GM18951 (cell line): ENCODE measurements around the gene RTN3.

ENCODE experiments used
- POLR2A ChIP-seq: IDR thresholded peaks from 4 replicates; pipeline ENCODE4 v1.6.1; 2011; ENCODE audit warnings: mild to moderate bottlenecking; ENCODE audit not compliant: insufficient read length, insufficient read depth; ENCODE audit errors: extremely low read depth
- in situ Hi-C: fragments of 300-500 bp; cut with MboI; formaldehyde crosslinking; loops from one replicate; pipeline ENCODE4 v1.12.0; 2022; ENCODE audit warnings: low sequenced_read_pairs, mixed read lengths, inconsistent platforms; ENCODE audit not compliant: unreplicated experiment

Gene RTN3

GRCh38 chr11:63738720-63739360, 57.5 kb downstream of the RTN3 start:
- no peak for TF ChIP-seq POLR2A
- in situ Hi-C loops: loop anchor here (25.0 kb wide), 1 partner anchor 252 kb away; the partner anchor contains the start of gene PLAAT5

GRCh38 chr11:63745304-63746170, 64.2 kb downstream of the RTN3 start:
- in situ Hi-C loops: loop anchor here (25.0 kb wide), 1 partner anchor 258 kb away; the partner anchor contains the start of gene PLAAT5
- no peak for TF ChIP-seq POLR2A

GRCh38 chr11:63747011-63747410, 65.7 kb downstream of the RTN3 start:
- no peak for TF ChIP-seq POLR2A
- in situ Hi-C loops: loop anchor here (25.0 kb wide), 1 partner anchor 260 kb away; the partner anchor contains the start of gene PLAAT5

- TF ChIP-seq POLR2A: no peak
- in situ Hi-C loops: loop anchor here (25.0 kb wide), 1 partner anchor 262 kb away; the partner anchor contains the start of gene PLAAT5
These were observed 68.3 kb downstream of the RTN3 start for GRCh38 chr11:63749624-63750023.

GRCh38 chr11:63756919-63757761, 75.8 kb downstream of the RTN3 start:
- TF ChIP-seq POLR2A: no peak
- in situ Hi-C loops: no loop called here

GRCh38 chr11:63760487-63761079, 79.3 kb downstream of the RTN3 start:
- in situ Hi-C loops: no loop called here
- no peak for TF ChIP-seq POLR2A

- no peak for TF ChIP-seq POLR2A
- in situ Hi-C loops: no loop called here
These were observed 79.9 kb downstream of the RTN3 start for GRCh38 chr11:63761188-63761587.

GRCh38 chr11:63761931-63762653, 80.8 kb downstream of the RTN3 start:
- no peak for TF ChIP-seq POLR2A
- in situ Hi-C loops: no loop called here

GRCh38 chr11:63762654-63763495, 81.6 kb downstream of the RTN3 start:
- in situ Hi-C loops: no loop called here
- no peak for TF ChIP-seq POLR2A

- in situ Hi-C loops: no loop called here
- no peak for TF ChIP-seq POLR2A
These were observed 82.4 kb downstream of the RTN3 start for GRCh38 chr11:63763496-63764339.
